IMR-90 (cell line): ENCODE measurements around the gene RELL2. TPM values are rescaled to one million over a fixed set of nuclear protein-coding genes. Genes with fewer than 3 reads are reported as not detected.

ENCODE experiments used
- ATAC-seq: fragments of 200-7000 bp; cut with Tn5 transposase; 2 replicates; pipeline ENCODE4 v1.9.1; 2020; ENCODE audit warnings: low read depth, mild to moderate bottlenecking, moderate library complexity
- BruUV-seq: library from RNA; stranded (reverse); fragments of 400-500 nt; replicated peaks from 2 replicates; lab custom pipeline; 2021; lab: Mats Ljungman, UMichigan
- CTCF ChIA-PET: fragments of 300-600 bp; formaldehyde crosslinking; extraction: SDS; loops from one replicate; lab custom pipeline; 2021; ENCODE audit warnings: antibody characterized with exemption; lab: Yijun Ruan, JAX
- POLR2A ChIA-PET: fragments of 300-600 bp; sonication (Branson Sonifier 250); formaldehyde crosslinking; loops from one replicate; lab custom pipeline; 2022; ENCODE audit warnings: antibody characterized with exemption; ENCODE audit not compliant: unreplicated experiment; lab: Charles Lee
- DNase-seq: peaks from one replicate; pipeline ENCODE4 v3.0.0; 2013
- H2AFZ ChIP-seq: replicated peaks from 2 replicates; pipeline ENCODE3; 2013; ENCODE audit warnings: low read length, mild to moderate bottlenecking; ENCODE audit not compliant: poor library complexity
- H2AK5ac ChIP-seq: 2 replicates; pipeline ENCODE4 v1.6.1; 2013; ENCODE audit warnings: low read depth, low read length, inconsistent platforms
- H2AK9ac ChIP-seq: replicated peaks from 2 replicates; pipeline ENCODE3; 2013; ENCODE audit warnings: mild to moderate bottlenecking, low read depth, low read length, moderate library complexity; ENCODE audit not compliant: poor library complexity
- H2BK120ac ChIP-seq: 2 replicates; pipeline ENCODE4 v1.6.1; 2013; ENCODE audit warnings: low read depth, low read length, inconsistent platforms
- H2BK15ac ChIP-seq: 3 replicates; pipeline ENCODE4 v1.6.1; 2013; ENCODE audit warnings: low read depth, low read length, inconsistent platforms
- H2BK20ac ChIP-seq: 2 replicates; pipeline ENCODE4 v1.6.1; 2013; ENCODE audit warnings: low read depth, mild to moderate bottlenecking, inconsistent platforms, low read length, moderate library complexity
- H2BK5ac ChIP-seq: 2 replicates; pipeline ENCODE4 v1.6.1; 2013; ENCODE audit warnings: mild to moderate bottlenecking, low read depth, low read length, inconsistent platforms; ENCODE audit not compliant: poor library complexity, severe bottlenecking
- H3K14ac ChIP-seq: replicated peaks from 2 replicates; pipeline ENCODE4 v1.6.1; 2013; ENCODE audit warnings: low read depth, low read length, inconsistent platforms
- H3K18ac ChIP-seq: 2 replicates; pipeline ENCODE4 v1.6.1; 2013; ENCODE audit warnings: low read depth, low read length, control low read depth
- H3K23ac ChIP-seq: 2 replicates; pipeline ENCODE4 v1.6.1; 2013; ENCODE audit warnings: low read depth, low read length, inconsistent platforms
- H3K27ac ChIP-seq: 2 replicates; pipeline ENCODE4 v1.5.1; 2013; ENCODE audit warnings: mild to moderate bottlenecking, control low read depth, low read length; ENCODE audit not compliant: insufficient read depth
- H3K27me3 ChIP-seq: 2 replicates; pipeline ENCODE4 v1.6.1; 2013; ENCODE audit warnings: low read length; ENCODE audit not compliant: control insufficient read depth, insufficient read depth
- H3K36me3 ChIP-seq: 2 replicates; pipeline ENCODE4 v1.6.1; 2013; ENCODE audit warnings: low read length, mixed read lengths; ENCODE audit not compliant: control insufficient read depth, insufficient read depth
- H3K4ac ChIP-seq: 2 replicates; pipeline ENCODE4 v1.6.1; 2013; ENCODE audit warnings: low read depth, low read length, inconsistent platforms
- H3K4me1 ChIP-seq: 2 replicates; pipeline ENCODE4 v1.6.1; 2013; ENCODE audit warnings: low read length, mixed read lengths; ENCODE audit not compliant: control insufficient read depth, insufficient read depth
- H3K4me2 ChIP-seq: 2 replicates; pipeline ENCODE4 v1.6.1; 2013; ENCODE audit warnings: low read depth, mild to moderate bottlenecking, control low read depth, low read length, moderate library complexity
- H3K4me3 ChIP-seq: 2 replicates; pipeline ENCODE4 v1.5.1; 2013; ENCODE audit warnings: low read depth, mild to moderate bottlenecking, control low read depth, low read length, moderate library complexity; ENCODE audit not compliant: insufficient read depth
- H3K56ac ChIP-seq: 2 replicates; pipeline ENCODE4 v1.6.1; 2013; ENCODE audit warnings: low read length, inconsistent platforms; ENCODE audit not compliant: insufficient read depth; ENCODE audit errors: extremely low read depth
- H3K79me1 ChIP-seq, 2 experiments: 2 replicates each; pipeline ENCODE4 v1.6.1; 2013; ENCODE audit warnings: low read length in 2 of 2, inconsistent platforms in 1 of 2, low read depth in 1 of 2
- H3K9ac ChIP-seq: 2 replicates; pipeline ENCODE4 v1.6.1; 2013; ENCODE audit warnings: low read depth, low read length, control low read depth
- H3K9me1 ChIP-seq: 2 replicates; pipeline ENCODE4 v1.6.1; 2013; ENCODE audit warnings: low read length, inconsistent platforms; ENCODE audit not compliant: insufficient read depth
- H3K9me3 ChIP-seq: 2 replicates; pipeline ENCODE4 v1.6.1; 2013; ENCODE audit warnings: low read length; ENCODE audit not compliant: control insufficient read depth, insufficient read depth
- H4K20me1 ChIP-seq: 2 replicates; pipeline ENCODE4 v1.6.1; 2013; ENCODE audit warnings: low read length, inconsistent platforms; ENCODE audit not compliant: insufficient read depth
- H4K5ac ChIP-seq: 2 replicates; pipeline ENCODE4 v1.6.1; 2013; ENCODE audit warnings: mild to moderate bottlenecking, low read depth, low read length, control low read depth
- H4K8ac ChIP-seq, 2 experiments: 2 replicates each; pipeline ENCODE4 v1.6.1; 2013; ENCODE audit warnings: low read depth in 2 of 2, low read length in 2 of 2, control low read depth in 1 of 2, inconsistent platforms in 1 of 2
- H4K91ac ChIP-seq: 2 replicates; pipeline ENCODE4 v1.6.1; 2013; ENCODE audit warnings: low read depth, low read length, inconsistent platforms; ENCODE audit not compliant: insufficient read depth
- BHLHE40 ChIP-seq: fragments of 150-350 bp; IDR thresholded peaks from 2 replicates; pipeline ENCODE4 v1.6.1; 2016; ENCODE audit warnings: mild to moderate bottlenecking, low read depth, low read length
- NFE2L2 ChIP-seq: fragments of 150-350 bp; IDR thresholded peaks from 2 replicates; pipeline ENCODE4 v1.6.1; 2016; ENCODE audit warnings: low read depth, mild to moderate bottlenecking, low read length
- WGBS, 2 experiments: methylation state at CpG; one replicate each; pipeline versions ENCODE4 v1.1.5 to v1.1.7; 2013; ENCODE audit warnings: missing lambda C conversion rate in 2 of 2; ENCODE audit not compliant: insufficient read length in 1 of 2; ENCODE audit errors: extremely low coverage in 2 of 2; 5-methylcytosine and 5-hydroxymethylcytosine counted together
- dilution Hi-C: fragments of 300-500 bp; cut with HindIII; formaldehyde crosslinking; loops from one replicate; pipeline ENCODE4 v1.14.3; 2018; ENCODE audit warnings: low sequenced_read_pairs; ENCODE audit not compliant: unreplicated experiment
- in situ Hi-C: fragments of 300-500 bp; cut with MboI; formaldehyde crosslinking; loops from 3 replicates; pipeline ENCODE4 v1.14.3; 2019; ENCODE audit warnings: low sequenced_read_pairs, inconsistent platforms, mixed read lengths
- intact Hi-C: fragments of 100-400 bp; cut with micrococcal nuclease; formaldehyde crosslinking; loops from 2 replicates; pipeline ENCODE4 v1.10.0; 2022
- polyA plus RNA-seq, 3 experiments: library from polyadenylated mRNA; depleted of rRNA; stranded (reverse); fragments of >200 nt; gene quantifications; 2 replicates each; pipeline ENCODE4 v1.2.3, GENCODE V29; 2012; ENCODE audit warnings: low replicate concordance in 1 of 3
- total RNA-seq: library from RNA; depleted of rRNA; stranded (reverse); fragments of >200 nt; gene quantifications from 2 replicates; pipeline ENCODE4 v1.2.3, GENCODE V29; 2012

The RELL2 gene
- total and polyA plus RNA-seq, 2 of the 4 experiments (the other 2 are of a cell fraction) = 2.2 to 7.6 TPM

GRCh38 chr5:141668601-141669265 is 31.9 kb downstream of the RELL2 start:
- Histone ChIP-seq H3K14ac (no peak overlapping the region), H3K36me3 (peaks cover 20% of the 10 kb centered on the region), H4K5ac (no peak overlapping the region), H2AK5ac (no peak overlapping the region), H2AK9ac (no peak overlapping the region), H2AFZ (no peak overlapping the region), H4K8ac (no peak overlapping the region), H2BK20ac (no peak overlapping the region), H3K4me1 (no peaks in the 10 kb centered on the region), H3K9me1 (no peaks in the 10 kb centered on the region), H4K20me1 (no peaks in the 10 kb centered on the region), H4K91ac (no peak overlapping the region), H3K4ac (no peak overlapping the region), H3K4me2 (no peak overlapping the region), H3K18ac (no peak overlapping the region), H2BK120ac (no peak overlapping the region), H3K27me3 (no peaks in the 10 kb centered on the region), H3K4me3 (no peak overlapping the region), H3K23ac (no peak overlapping the region), H2BK15ac (no peak overlapping the region), H2BK5ac (no peak overlapping the region), H3K56ac (no peak overlapping the region), H3K27ac (no peak overlapping the region), H3K9me3 (no peaks in the 10 kb centered on the region), H3K9ac (no peak overlapping the region), H3K79me1 (no peaks in the 10 kb centered on the region)
- ChIA-PET CTCF (no interaction called here), POLR2A (no interaction called here)
- ATAC-seq = no peak
- WGBS, 2 experiments = 75% methylated on average over 2 of the region's 8 CpGs; no CpG with 5 or more reads in 1 of the 2 experiments
- intact Hi-C loops (no loop called here), dilution Hi-C loops (no loop called here), in situ Hi-C loops (no loop called here)
- no TSS peak for BruUV-seq
- TF ChIP-seq NFE2L2 (no peak), BHLHE40 (0 out of 2 replicates have a peak, but pooled peaks have one; percentile 26)
- peak; percentile 77 for DNase-seq
